CD4-positive, alpha-beta memory T cell (primary cell): ENCODE results near the gene NOL3. TPM values are rescaled to one million over a fixed set of nuclear protein-coding genes. Genes with fewer than 3 reads are reported as not detected.

Source experiments
- CTCF ChIA-PET: fragments of 350-600 bp; sonication (Branson Sonifier 250); formaldehyde crosslinking; loops from one replicate; lab custom pipeline; 2021; ENCODE audit warnings: inconsistent platforms; ENCODE audit not compliant: partially characterized antibody; lab: Charles Lee
- POLR2A ChIA-PET: fragments of 350-600 bp; sonication (Branson Sonifier 250); formaldehyde crosslinking; loops from one replicate; lab custom pipeline; 2021; ENCODE audit not compliant: partially characterized antibody; lab: Charles Lee
- DNase-seq, 5 donors: peaks; one replicate each; pipeline versions ENCODE4 v3.0.0 to v3.0.0-alpha.2; 2020 to 2022; ENCODE audit warnings: mixed read lengths in 1 of 5
- H3K27ac ChIP-seq: one replicate; pipeline ENCODE4 v1.7.0; 2013; ENCODE audit warnings: low read depth, low read length
- H3K27me3 ChIP-seq: 2 replicates; pipeline ENCODE4 v1.7.0; 2013; ENCODE audit warnings: mild to moderate bottlenecking, low read length, moderate library complexity; ENCODE audit not compliant: insufficient read depth
- H3K36me3 ChIP-seq: 2 replicates; pipeline ENCODE4 v1.7.0; 2013; ENCODE audit warnings: mild to moderate bottlenecking, low read length, moderate library complexity; ENCODE audit not compliant: insufficient read depth
- H3K4me1 ChIP-seq: 2 replicates; pipeline ENCODE4 v1.7.0; 2013; ENCODE audit warnings: mild to moderate bottlenecking, low read length, moderate library complexity; ENCODE audit not compliant: insufficient read depth
- H3K4me3 ChIP-seq, 2 donors: one replicate each; pipeline ENCODE4 v1.7.0; 2013; ENCODE audit warnings: low read length in 2 of 2, mild to moderate bottlenecking in 1 of 2
- H3K9me3 ChIP-seq, 2 donors: one replicate each; pipeline ENCODE4 v1.7.0; 2013; ENCODE audit warnings: low read length in 2 of 2, control low read depth in 1 of 2; ENCODE audit not compliant: control insufficient read depth in 1 of 2
- H3K27ac Mint-ChIP-seq, 7 donors: one replicate each; pipeline ENCODE4 v1.8.0; 2020 to 2021; ENCODE audit warnings: mixed read lengths in 7 of 7, mild to moderate bottlenecking in 6 of 7, inconsistent platforms in 3 of 7, moderate library complexity in 3 of 7
- H3K27me3 Mint-ChIP-seq, 2 donors: one replicate each; pipeline ENCODE4 v1.8.0; 2020 to 2021; ENCODE audit warnings: mixed read lengths in 2 of 2
- H3K36me3 Mint-ChIP-seq, 2 donors: one replicate each; pipeline ENCODE4 v1.8.0; 2020 to 2021; ENCODE audit warnings: mixed read lengths in 2 of 2, inconsistent platforms in 1 of 2, mild to moderate bottlenecking in 1 of 2
- H3K4me1 Mint-ChIP-seq, 4 donors: one replicate each; pipeline ENCODE4 v1.8.0; 2020 to 2021; ENCODE audit warnings: mixed read lengths in 4 of 4, mild to moderate bottlenecking in 1 of 4
- H3K4me3 Mint-ChIP-seq, 8 donors: one replicate each; pipeline ENCODE4 v1.8.0; 2020 to 2021; ENCODE audit warnings: mixed read lengths in 8 of 8, mild to moderate bottlenecking in 7 of 8, moderate library complexity in 6 of 8, inconsistent platforms in 3 of 8
- H3K9me3 Mint-ChIP-seq, 8 donors: one replicate each; pipeline ENCODE4 v1.8.0; 2020 to 2021; ENCODE audit warnings: mixed read lengths in 8 of 8, mild to moderate bottlenecking in 5 of 8, inconsistent platforms in 3 of 8, moderate library complexity in 1 of 8
- intact Hi-C: fragments of 100-400 bp; cut with micrococcal nuclease; formaldehyde crosslinking; loops from one replicate; pipeline ENCODE4 v1.15.1; 2023
- polyA plus RNA-seq, 2 donors: library from polyadenylated mRNA; unstranded; fragments of 300-500 nt; fragmentation: Illumina TruSeq; gene quantifications; one replicate each; pipeline ENCODE4 v1.2.3, GENCODE V29; 2021
- total RNA-seq, 2 experiments: library from RNA; stranded (reverse); gene quantifications; one replicate each; pipeline ENCODE4 v1.2.3, GENCODE V29; 2021

Gene NOL3
- total and polyA plus RNA-seq, 4 experiments from 2014 or later = 1.3 to 12.5 (median 5.7) TPM

- no peak for DNase-seq
- Mint-ChIP-seq H3K27me3 (no peaks in the 10 kb centered on the region), H3K9me3 (no peaks in the 10 kb centered on the region), H3K4me1 (peaks cover 47 to 76% (median 57%) of the 10 kb centered on the region in 4 donors), H3K36me3 (peaks cover 4 to 8% of the 10 kb centered on the region in 2 donors), H3K4me3 (peak overlapping the region; percentile 61 to 86 (median 78)), H3K27ac (peak overlapping the region in 3 of 7 donors; percentile 69 to 94 (median 90))
- ChIA-PET CTCF (interaction anchor here (0.7 to 13.4 kb wide), 42 partner anchors 9 to 326 kb away, joined by 3 to 187 read pairs (median 4); partner anchors contain the start of genes ATP6V0D1, HSF4, MATCAP1 and PHAF1), POLR2A (interaction anchor here (0.7 to 7.2 kb wide), 35 partner anchors 8 to 326 kb away, joined by 3 to 174 read pairs (median 4); partner anchors contain the start of genes ATP6V0D1, CBFB, CIAO2B and E2F4)
- Histone ChIP-seq H3K27ac (no peak overlapping the region), H3K4me1 (peaks cover 63% of the 10 kb centered on the region), H3K36me3 (no peaks in the 10 kb centered on the region), H3K4me3 (peak overlapping the region in 1 of 2 donors; percentile 40), H3K27me3 (no peaks in the 10 kb centered on the region), H3K9me3 (no peaks in the 10 kb centered on the region)
- intact Hi-C loops = loop anchor here (1.0 kb wide), 3 partner anchors 31 to 177 kb away; no protein-coding TSS in a partner anchor
Observed at GRCh38 chr16:67154578-67155294, 15.6 kb upstream of the NOL3 start.

- Mint-ChIP-seq H3K4me3 (peak overlapping the region; percentile 61 to 96 (median 81)), H3K27me3 (no peaks in the 10 kb centered on the region), H3K9me3 (no peaks in the 10 kb centered on the region), H3K4me1 (peaks cover 47 to 83% (median 59%) of the 10 kb centered on the region in 4 donors), H3K36me3 (peaks cover 4 to 12% of the 10 kb centered on the region in 2 donors), H3K27ac (peak overlapping the region in 6 of 7 donors; percentile 69 to 100 (median 98))
- intact Hi-C loops = loop anchor here (1.0 kb wide), 3 partner anchors 30 to 178 kb away; no protein-coding TSS in a partner anchor
- Histone ChIP-seq H3K27me3 (no peaks in the 10 kb centered on the region), H3K27ac (peak overlapping the region; percentile 97), H3K9me3 (no peaks in the 10 kb centered on the region), H3K4me1 (peaks cover 63% of the 10 kb centered on the region), H3K36me3 (no peaks in the 10 kb centered on the region), H3K4me3 (peak overlapping the region in 1 of 2 donors; percentile 40)
- POLR2A ChIA-PET = interaction anchor here (0.6 to 7.2 kb wide), 35 partner anchors 7 to 325 kb away, joined by 3 to 174 read pairs (median 4); partner anchors contain the start of genes ATP6V0D1, CBFB, CIAO2B and E2F4
- peak; percentile 67 to 83 (median 79) for DNase-seq
- CTCF ChIA-PET = interaction anchor here (0.7 to 13.4 kb wide), 41 partner anchors 8 to 326 kb away, joined by 3 to 187 read pairs (median 4); partner anchors contain the start of genes ATP6V0D1, HSF4, MATCAP1 and PHAF1
Observed at GRCh38 chr16:67155295-67156142, 14.8 kb upstream of the NOL3 start.

GRCh38 chr16:67156143-67156844 lies 14.0 kb upstream of the NOL3 start:
- no peak for DNase-seq
- ChIA-PET CTCF (interaction anchor here (1.0 to 13.4 kb wide), 14 partner anchors 11 to 203 kb away, joined by 3 to 187 read pairs (median 23); partner anchors contain the start of genes E2F4, MATCAP1 and NOL3), POLR2A (interaction anchor here (1.2 to 13.1 kb wide), 15 partner anchors 7 to 325 kb away, joined by 3 to 320 read pairs (median 27); partner anchors contain the start of genes ATP6V0D1, CBFB, E2F4 and EXOC3L1)
- H3K9me3 Mint-ChIP-seq = no peaks in the 10 kb centered on the region
- H3K27ac Mint-ChIP-seq = peak overlapping the region; percentile 94 to 100 (median 99)
- Histone ChIP-seq H3K36me3 (no peaks in the 10 kb centered on the region), H3K27ac (peak overlapping the region; percentile 97), H3K27me3 (no peaks in the 10 kb centered on the region), H3K4me3 (peak overlapping the region in 1 of 2 donors; percentile 40), H3K9me3 (no peaks in the 10 kb centered on the region), H3K4me1 (peaks cover 65% of the 10 kb centered on the region)
- peaks cover 4 to 18% of the 10 kb centered on the region in 2 donors for H3K36me3 Mint-ChIP-seq
- H3K4me1 Mint-ChIP-seq = peaks cover 46 to 86% (median 59%) of the 10 kb centered on the region in 4 donors
- peaks cover 2 to 3% of the 10 kb centered on the region in 2 donors for H3K27me3 Mint-ChIP-seq
- H3K4me3 Mint-ChIP-seq = peak overlapping the region; percentile 36 to 96 (median 81)
- intact Hi-C loops = no loop called here

- peak overlapping the region; percentile 77 to 96 (median 94) for H3K4me3 Mint-ChIP-seq
- H3K4me1 Mint-ChIP-seq = peaks cover 45 to 84% (median 58%) of the 10 kb centered on the region in 4 donors
- CTCF ChIA-PET = interaction anchor here (0.7 to 13.4 kb wide), 16 partner anchors 12 to 204 kb away, joined by 3 to 187 read pairs (median 4); partner anchors contain the start of genes E2F4, MATCAP1 and NOL3
- Histone ChIP-seq H3K4me3 (peak overlapping the region in 1 of 2 donors; percentile 95), H3K36me3 (no peaks in the 10 kb centered on the region), H3K9me3 (no peaks in the 10 kb centered on the region), H3K27ac (peak overlapping the region; percentile 97), H3K27me3 (no peaks in the 10 kb centered on the region), H3K4me1 (peaks cover 69% of the 10 kb centered on the region)
- peaks cover 4 to 18% of the 10 kb centered on the region in 2 donors for H3K36me3 Mint-ChIP-seq
- no peak for DNase-seq
- no peaks in the 10 kb centered on the region for H3K9me3 Mint-ChIP-seq
- POLR2A ChIA-PET = interaction anchor here (0.9 to 13.1 kb wide), 15 partner anchors 8 to 205 kb away, joined by 3 to 320 read pairs (median 8); partner anchors contain the start of genes CBFB, FHOD1, MATCAP1 and NOL3
- peaks cover 2 to 3% of the 10 kb centered on the region in 2 donors for H3K27me3 Mint-ChIP-seq
- peak overlapping the region; percentile 94 to 100 (median 99) for H3K27ac Mint-ChIP-seq
- intact Hi-C loops = no loop called here
Observed at GRCh38 chr16:67157106-67157748, 13.1 kb upstream of the NOL3 start.

- H3K4me3 ChIP-seq = peak overlapping the region; percentile 64 to 95
- no peaks in the 10 kb centered on the region for H3K9me3 ChIP-seq
- peak overlapping the region; percentile 94 to 100 (median 99) for H3K27ac Mint-ChIP-seq
- H3K27me3 ChIP-seq = peaks cover 7% of the 10 kb centered on the region
- peaks cover 74% of the 10 kb centered on the region for H3K4me1 ChIP-seq
- peak in 4 of 5 donors; percentile 50 to 70 (median 64) for DNase-seq
- CTCF ChIA-PET = interaction anchor here (0.7 to 13.4 kb wide), 16 partner anchors 11 to 205 kb away, joined by 3 to 187 read pairs (median 4); partner anchors contain the start of genes E2F4, MATCAP1 and NOL3
- H3K4me1 Mint-ChIP-seq = peaks cover 42 to 81% (median 56%) of the 10 kb centered on the region in 4 donors
- H3K36me3 ChIP-seq = no peaks in the 10 kb centered on the region
- peaks cover 4 to 18% of the 10 kb centered on the region in 2 donors for H3K36me3 Mint-ChIP-seq
- H3K27ac ChIP-seq = peak overlapping the region; percentile 97
- intact Hi-C loops = loop anchor here (2.0 kb wide), 1 partner anchor 49 kb away; the partner anchor contains the start of gene PHAF1
- H3K4me3 Mint-ChIP-seq = peak overlapping the region; percentile 92 to 96 (median 94)
- peaks cover 3% of the 10 kb centered on the region in 2 donors for H3K27me3 Mint-ChIP-seq
- no peaks in the 10 kb centered on the region for H3K9me3 Mint-ChIP-seq
- POLR2A ChIA-PET = interaction anchor here (0.6 to 13.1 kb wide), 24 partner anchors 6 to 918 kb away, joined by 3 to 320 read pairs (median 8); partner anchors contain the start of genes B3GNT9, CBFB, CIAO2B and E2F4
Observed at GRCh38 chr16:67157892-67158635, 12.3 kb upstream of the NOL3 start.
